D721Med (cell line): ENCODE results near the gene ISM1.

ENCODE experiments used
- DNase-seq: peaks from one replicate; pipeline ENCODE4 v3.0.0; 2011; ENCODE audit warnings: low spot score; ENCODE audit not compliant: insufficient read length
- FAIRE-seq: peaks from 2 replicates; lab custom pipeline; 2011; peaks lifted over from hg19 to GRCh38; lab: Jason Lieb, UNC
- CTCF ChIP-seq: IDR thresholded peaks from 2 replicates; pipeline ENCODE4 v1.5.1; 2012; ENCODE audit warnings: mild to moderate bottlenecking, control low read depth; ENCODE audit not compliant: insufficient read depth; ENCODE audit errors: missing control alignments

The ISM1 gene

GRCh38 chr20:13312300-13312699 is 91.2 kb downstream of the ISM1 start:
- TF ChIP-seq CTCF = no peak
- no peak for FAIRE-seq
- DNase-seq = no peak

- FAIRE-seq = no peak
- DNase-seq = no peak
- no peak for TF ChIP-seq CTCF
Observed at GRCh38 chr20:13313201-13313600, 92.1 kb downstream of the ISM1 start.

GRCh38 chr20:13317439-13317838 is 96.4 kb downstream of the ISM1 start:
- FAIRE-seq (no peak), DNase-seq (no peak)
- no peak for TF ChIP-seq CTCF

GRCh38 chr20:13318871-13319521 is 97.9 kb downstream of the ISM1 start:
- TF ChIP-seq CTCF = no peak
- no peak for FAIRE-seq

GRCh38 chr20:13320702-13321101 is 99.6 kb downstream of the ISM1 start:
- DNase-seq = no peak
- no peak for FAIRE-seq
- no peak for TF ChIP-seq CTCF

More at GRCh38 chr20:13318871-13319521, 97.9 kb downstream of the ISM1 start:
- DNase-seq = no peak

GRCh38 chr20:13321416-13321815 is 100.3 kb downstream of the ISM1 start:
- no peak for FAIRE-seq
- no peak for DNase-seq
- TF ChIP-seq CTCF = no peak

GRCh38 chr20:13322198-13322597 is 101.1 kb downstream of the ISM1 start:
- FAIRE-seq = no peak
- TF ChIP-seq CTCF = no peak
- DNase-seq = no peak
